Neural crest cell (in vitro differentiated cells): ENCODE data around the gene HLF. TPM values are rescaled to one million over a fixed set of nuclear protein-coding genes. Genes with fewer than 3 reads are reported as not detected.

ENCODE experiments used
- DNase-seq: peaks from one replicate; pipeline ENCODE4 v3.0.0; 2021; ENCODE audit warnings: low read depth, mixed read lengths, low spot score
- H3K27ac Mint-ChIP-seq: one replicate; pipeline ENCODE4 v1.8.0; 2021; ENCODE audit warnings: mild to moderate bottlenecking, mixed read lengths; ENCODE audit not compliant: unreplicated experiment
- H3K27me3 Mint-ChIP-seq: 2 replicates; pipeline ENCODE4 v1.8.0; 2021; ENCODE audit warnings: low read depth, mild to moderate bottlenecking, mixed read lengths
- H3K36me3 Mint-ChIP-seq: 2 replicates; pipeline ENCODE4 v1.8.0; 2021; ENCODE audit warnings: low read depth, mild to moderate bottlenecking, mixed read lengths
- H3K4me1 Mint-ChIP-seq: 2 replicates; pipeline ENCODE4 v1.8.0; 2021; ENCODE audit warnings: mixed read lengths
- H3K4me3 Mint-ChIP-seq: one replicate; pipeline ENCODE4 v1.8.0; 2021; ENCODE audit warnings: mild to moderate bottlenecking, mixed read lengths
- H3K9me3 Mint-ChIP-seq: 2 replicates; pipeline ENCODE4 v1.8.0; 2021; ENCODE audit warnings: mixed read lengths
- total RNA-seq: library from RNA; stranded (reverse); gene quantifications from 2 replicates; pipeline ENCODE4 v1.2.1, GENCODE V29; 2021
- TF ChIP-seq, protein P1 (sequence below): fragments of 200-600 bp; sonication (generic); conservative IDR thresholded peaks from 2 replicates; pipeline ENCODE4 v1.5.0; 2021; ENCODE audit warnings: antibody characterized with exemption, mild to moderate bottlenecking

HLF gene
- total RNA-seq, 1 donor from 2014 or later = not detected

GRCh38 chr17:55304171-55304859 lies 39.6 kb downstream of the HLF start:
- H3K9me3 Mint-ChIP-seq = no peaks in the 10 kb centered on the region

GRCh38 chr17:55305321-55306087 lies 40.7 kb downstream of the HLF start:
- no peak for DNase-seq
- Mint-ChIP-seq H3K4me3 (no peak overlapping the region), H3K27ac (no peak overlapping the region), H3K9me3 (no peaks in the 10 kb centered on the region), H3K27me3 (no peaks in the 10 kb centered on the region), H3K36me3 (no peaks in the 10 kb centered on the region), H3K4me1 (peaks cover 15% of the 10 kb centered on the region)
- TF ChIP-seq, protein P1, sequence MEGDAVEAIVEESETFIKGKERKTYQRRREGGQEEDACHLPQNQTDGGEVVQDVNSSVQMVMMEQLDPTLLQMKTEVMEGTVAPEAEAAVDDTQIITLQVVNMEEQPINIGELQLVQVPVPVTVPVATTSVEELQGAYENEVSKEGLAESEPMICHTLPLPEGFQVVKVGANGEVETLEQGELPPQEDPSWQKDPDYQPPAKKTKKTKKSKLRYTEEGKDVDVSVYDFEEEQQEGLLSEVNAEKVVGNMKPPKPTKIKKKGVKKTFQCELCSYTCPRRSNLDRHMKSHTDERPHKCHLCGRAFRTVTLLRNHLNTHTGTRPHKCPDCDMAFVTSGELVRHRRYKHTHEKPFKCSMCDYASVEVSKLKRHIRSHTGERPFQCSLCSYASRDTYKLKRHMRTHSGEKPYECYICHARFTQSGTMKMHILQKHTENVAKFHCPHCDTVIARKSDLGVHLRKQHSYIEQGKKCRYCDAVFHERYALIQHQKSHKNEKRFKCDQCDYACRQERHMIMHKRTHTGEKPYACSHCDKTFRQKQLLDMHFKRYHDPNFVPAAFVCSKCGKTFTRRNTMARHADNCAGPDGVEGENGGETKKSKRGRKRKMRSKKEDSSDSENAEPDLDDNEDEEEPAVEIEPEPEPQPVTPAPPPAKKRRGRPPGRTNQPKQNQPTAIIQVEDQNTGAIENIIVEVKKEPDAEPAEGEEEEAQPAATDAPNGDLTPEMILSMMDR = no peak

More at GRCh38 chr17:55304171-55304859, 39.6 kb downstream of the HLF start:
- H3K27ac Mint-ChIP-seq = no peak overlapping the region
- no peak for DNase-seq
- H3K27me3 Mint-ChIP-seq = no peaks in the 10 kb centered on the region
- TF ChIP-seq, protein P1 = no peak
- no peaks in the 10 kb centered on the region for H3K36me3 Mint-ChIP-seq
- no peak overlapping the region for H3K4me3 Mint-ChIP-seq
- H3K4me1 Mint-ChIP-seq = peaks cover 15% of the 10 kb centered on the region

GRCh38 chr17:55307879-55308278 lies 43.1 kb downstream of the HLF start:
- Mint-ChIP-seq H3K4me1 (peaks cover 15% of the 10 kb centered on the region), H3K27me3 (no peaks in the 10 kb centered on the region), H3K27ac (no peak overlapping the region), H3K4me3 (no peak overlapping the region), H3K36me3 (no peaks in the 10 kb centered on the region), H3K9me3 (no peaks in the 10 kb centered on the region)
- no peak for DNase-seq
- TF ChIP-seq, protein P1 = no peak

DNA sequence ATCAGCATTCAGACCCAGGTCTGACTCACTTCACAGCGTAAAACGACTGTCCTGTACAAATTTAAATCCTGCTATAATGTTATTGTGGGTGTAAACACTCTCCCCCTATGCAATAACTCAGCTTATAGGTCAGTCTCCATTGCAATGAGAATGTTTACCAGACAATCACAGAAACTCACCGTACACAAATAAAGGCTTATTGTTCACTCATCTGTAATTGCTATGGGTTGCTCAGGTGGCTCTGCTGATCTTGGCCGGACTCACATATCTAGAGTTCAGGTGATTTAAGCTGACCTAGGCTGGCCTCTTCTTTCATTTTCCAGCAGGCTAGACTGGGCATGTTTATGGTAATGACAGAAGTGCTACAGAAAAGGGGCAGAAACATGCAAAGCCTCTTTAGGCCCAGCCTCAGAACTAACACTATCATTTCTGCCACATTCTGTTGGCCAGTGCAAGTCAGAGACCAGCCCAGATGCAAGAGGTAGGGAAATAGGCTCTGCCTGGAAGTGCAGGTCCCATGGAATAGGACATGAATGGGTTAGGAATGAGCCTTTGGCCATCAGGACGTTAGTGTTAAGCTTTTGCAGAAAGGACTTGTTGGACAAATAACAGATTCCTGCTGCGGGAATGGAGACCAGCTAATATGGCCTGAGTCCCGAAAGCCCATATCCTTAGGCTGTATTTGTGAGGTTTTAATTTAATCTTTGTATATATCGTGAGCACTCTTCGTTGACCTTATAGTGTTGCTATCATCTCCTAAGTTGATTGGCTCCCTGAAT lies 44.0 kb downstream of the HLF start:
- H3K4me3 Mint-ChIP-seq = no peak overlapping the region
- H3K9me3 Mint-ChIP-seq = no peaks in the 10 kb centered on the region
- TF ChIP-seq, protein P1 = no peak
- no peak for DNase-seq
- H3K27me3 Mint-ChIP-seq = no peaks in the 10 kb centered on the region
- no peak overlapping the region for H3K27ac Mint-ChIP-seq
- peaks cover 15% of the 10 kb centered on the region for H3K4me1 Mint-ChIP-seq
- H3K36me3 Mint-ChIP-seq = no peaks in the 10 kb centered on the region

DNA sequence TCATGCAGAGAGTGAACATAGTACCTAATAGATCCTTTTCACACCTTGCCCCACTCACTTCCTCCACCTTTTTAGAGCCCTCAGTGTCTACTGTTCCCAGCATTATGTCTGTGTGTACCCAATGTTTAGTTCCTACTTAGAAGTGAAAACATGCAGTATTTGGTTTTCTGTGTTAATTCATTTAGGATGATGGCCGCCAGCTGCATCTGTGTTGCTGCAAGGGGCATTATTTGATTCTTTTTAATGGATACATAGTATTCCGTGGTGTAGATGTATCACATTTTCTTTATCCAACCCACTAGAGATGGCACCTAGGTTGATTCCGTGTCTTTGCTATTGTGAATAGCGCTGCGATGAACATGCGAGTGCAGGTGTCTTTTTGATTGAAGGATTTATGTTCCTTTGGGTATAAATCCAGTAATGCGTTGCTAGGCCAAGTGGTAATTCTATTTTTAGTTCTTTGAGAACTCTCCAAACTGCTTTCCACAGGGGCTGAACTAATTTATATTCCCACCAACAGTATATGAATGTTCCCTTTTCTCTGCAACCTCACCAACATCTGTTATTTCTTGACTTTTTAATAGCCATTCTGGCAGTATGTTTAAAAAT lies 47.1 kb downstream of the HLF start:
- TF ChIP-seq, protein P1 = no peak
- H3K36me3 Mint-ChIP-seq = no peaks in the 10 kb centered on the region
- no peak overlapping the region for H3K4me3 Mint-ChIP-seq
- no peaks in the 10 kb centered on the region for H3K27me3 Mint-ChIP-seq
- H3K9me3 Mint-ChIP-seq = no peaks in the 10 kb centered on the region
- no peak for DNase-seq
- peaks cover 7% of the 10 kb centered on the region for H3K4me1 Mint-ChIP-seq
- no peak overlapping the region for H3K27ac Mint-ChIP-seq
